GM21786 (cell line): ENCODE data around the gene PLA2G4A.

Source experiments
- ATAC-seq: cut with Tn5 transposase; IDR thresholded peaks from one replicate; pipeline ENCODE4 v1.9.1; 2021; ENCODE audit not compliant: unreplicated experiment

PLA2G4A gene

GRCh38 chr1:186828611-186829454 lies at the start of gene PLA2G4A:
PLA2G4A (plus strand) TSS chr1:186828949; CDS start chr1:186854355, 25,406 bp downstream.
- ATAC-seq = peak; percentile 73

DNA sequence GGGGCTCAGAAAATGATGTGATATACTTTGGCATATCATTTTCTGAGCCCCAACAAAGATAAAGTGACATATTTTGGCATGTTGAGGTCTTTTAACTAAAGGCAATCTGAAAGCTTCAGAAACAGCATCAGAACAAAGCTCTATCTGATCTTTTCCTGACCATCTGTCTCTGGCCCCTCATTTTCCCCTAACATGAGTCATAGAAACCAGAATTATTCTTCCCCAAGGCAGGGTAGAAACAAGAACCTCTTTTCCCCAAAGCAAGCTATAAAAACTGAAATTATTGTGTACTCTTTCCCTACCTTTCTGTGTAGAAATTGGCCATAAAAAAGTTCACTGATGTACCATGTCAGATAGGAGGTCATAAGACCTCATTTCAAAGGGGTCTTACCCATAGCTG lies 48.7 kb upstream of the PLA2G4A start:
- no peak for ATAC-seq

DNA sequence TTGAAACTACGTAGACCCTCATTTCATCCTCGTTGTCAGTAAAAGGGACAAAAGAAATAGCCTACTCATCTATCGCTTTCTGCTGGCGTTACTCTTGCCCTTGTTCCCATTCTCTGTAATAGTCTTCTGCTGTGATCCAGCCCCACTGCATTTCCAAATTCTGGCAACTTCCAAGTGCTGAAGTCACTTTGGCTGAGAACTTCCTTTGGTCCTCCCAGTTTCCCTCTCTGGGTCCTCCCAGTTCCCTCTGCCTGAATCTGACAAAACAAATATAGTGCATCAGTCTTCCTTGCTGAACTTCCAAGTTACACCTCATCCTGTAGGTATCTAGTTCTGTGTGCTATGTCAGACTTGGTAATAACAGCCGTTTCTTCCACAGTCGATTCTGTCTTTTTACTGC lies 47.0 kb upstream of the PLA2G4A start:
- no peak for ATAC-seq

DNA sequence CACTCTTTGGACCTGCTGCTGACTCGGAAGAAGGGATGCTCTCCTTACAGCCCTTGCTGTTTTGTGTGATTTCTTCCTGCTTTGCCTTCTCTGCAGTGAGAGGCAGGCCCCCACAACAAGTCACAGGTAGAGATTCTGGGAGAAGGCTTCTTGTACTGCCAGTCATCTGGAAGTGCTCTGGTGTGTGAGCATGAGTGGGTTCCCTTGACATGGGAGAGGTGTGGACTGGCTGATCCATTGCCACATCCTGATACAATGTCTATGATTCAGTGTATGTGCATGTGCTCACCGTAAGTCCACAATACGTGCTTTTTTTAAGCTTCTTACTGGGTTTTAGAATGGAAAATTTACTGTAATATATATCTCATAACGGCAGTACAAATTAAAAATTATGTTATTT lies 46.0 kb upstream of the PLA2G4A start:
- no peak for ATAC-seq

- no peak for ATAC-seq
Measured at GRCh38 chr1:186783193-186783592, 45.6 kb upstream of the PLA2G4A start.

DNA sequence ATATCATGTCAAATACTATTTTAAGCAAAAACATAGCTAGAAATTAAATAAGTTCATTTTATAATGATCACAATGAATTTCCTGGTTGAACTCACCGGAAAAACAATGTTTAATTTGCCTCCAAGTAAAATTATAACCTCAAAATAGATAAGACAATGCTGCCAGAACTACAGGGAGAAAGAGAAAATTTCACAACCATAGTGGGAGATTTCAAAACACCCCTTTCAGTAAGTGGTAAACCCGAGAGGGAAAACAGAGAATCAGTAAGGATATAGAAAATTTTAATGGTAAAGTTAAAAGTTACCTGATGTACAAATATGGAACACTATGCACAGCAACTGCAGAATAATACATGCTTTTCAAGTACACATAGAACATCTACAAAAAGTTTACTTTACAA lies 43.2 kb upstream of the PLA2G4A start:
- no peak for ATAC-seq

DNA sequence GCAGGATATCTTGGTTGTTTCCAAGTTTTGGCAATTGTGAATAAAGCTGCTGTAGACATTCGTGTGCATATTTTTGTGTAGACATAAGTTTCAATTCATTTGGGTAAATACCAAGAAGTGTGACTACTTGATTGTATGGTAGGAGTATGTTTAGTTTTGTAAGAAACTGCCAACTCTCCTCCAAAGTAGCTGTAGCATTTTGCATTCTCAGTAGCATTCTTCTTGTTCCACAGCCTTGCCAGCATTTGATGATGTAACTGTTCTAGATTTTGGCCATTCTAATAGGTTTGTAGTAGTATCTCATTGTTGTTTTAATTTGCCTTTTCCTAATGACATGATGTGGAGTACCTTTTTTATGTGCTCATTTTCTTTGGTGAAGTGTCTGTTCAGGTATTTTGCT lies 38.6 kb upstream of the PLA2G4A start:
- ATAC-seq = no peak

GRCh38 chr1:186792870-186793581 lies 35.7 kb upstream of the PLA2G4A start:
- peak; percentile 45 for ATAC-seq

DNA sequence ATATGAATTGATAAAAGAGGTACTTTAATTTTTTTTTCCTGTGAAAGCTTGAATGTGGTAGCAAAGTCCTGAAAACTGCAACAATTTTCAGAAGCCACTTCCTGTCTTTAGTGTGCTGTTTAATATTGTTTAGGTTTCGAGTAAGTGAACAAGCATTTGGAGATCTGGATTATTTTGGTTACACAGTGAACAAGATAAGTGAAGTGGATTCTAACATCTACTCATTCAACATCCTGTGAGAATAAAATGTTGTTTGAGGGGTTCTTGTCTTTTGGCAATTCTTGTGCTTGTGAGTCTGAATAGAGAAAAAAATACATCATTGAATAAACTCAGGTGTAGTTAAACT lies 35.2 kb upstream of the PLA2G4A start:
- ATAC-seq = peak; percentile 47

DNA sequence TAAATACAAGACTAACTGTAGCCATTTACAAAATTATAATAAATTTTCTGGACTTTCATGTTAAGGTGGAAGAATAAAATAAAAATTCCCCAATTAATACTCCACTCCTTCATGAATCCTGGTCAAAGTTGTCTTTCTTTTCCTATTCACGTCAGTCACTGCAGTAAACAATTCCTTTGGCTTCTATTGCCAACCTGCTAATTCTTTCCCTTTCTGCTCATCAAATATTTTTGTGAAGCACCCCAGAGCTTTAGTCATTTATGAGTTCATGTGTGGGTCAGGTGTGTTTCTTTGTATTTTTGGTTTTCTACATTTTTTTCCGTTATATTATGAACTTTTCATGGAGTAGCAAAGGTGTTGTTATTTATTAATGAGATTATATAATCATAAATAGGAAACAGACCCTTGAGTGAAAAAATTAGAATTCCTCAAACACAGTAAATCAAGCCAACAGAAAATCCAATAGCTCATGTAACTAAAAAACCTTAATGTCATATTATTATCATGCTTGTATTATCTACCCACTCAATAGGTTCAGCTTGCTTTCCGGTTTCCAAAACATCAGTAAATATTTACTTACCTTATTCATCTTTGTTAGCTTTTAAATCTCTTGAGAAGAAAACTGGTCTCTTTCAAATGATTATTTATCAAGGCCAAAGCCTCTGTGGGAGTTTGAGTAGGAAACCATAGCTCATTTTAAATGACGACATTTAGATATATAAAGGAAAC lies 29.6 kb upstream of the PLA2G4A start:
- ATAC-seq = no peak

GRCh38 chr1:186799689-186800054 lies 29.1 kb upstream of the PLA2G4A start:
- peak; percentile 91 for ATAC-seq

GRCh38 chr1:186802388-186802787 lies 26.4 kb upstream of the PLA2G4A start:
- ATAC-seq = no peak

DNA sequence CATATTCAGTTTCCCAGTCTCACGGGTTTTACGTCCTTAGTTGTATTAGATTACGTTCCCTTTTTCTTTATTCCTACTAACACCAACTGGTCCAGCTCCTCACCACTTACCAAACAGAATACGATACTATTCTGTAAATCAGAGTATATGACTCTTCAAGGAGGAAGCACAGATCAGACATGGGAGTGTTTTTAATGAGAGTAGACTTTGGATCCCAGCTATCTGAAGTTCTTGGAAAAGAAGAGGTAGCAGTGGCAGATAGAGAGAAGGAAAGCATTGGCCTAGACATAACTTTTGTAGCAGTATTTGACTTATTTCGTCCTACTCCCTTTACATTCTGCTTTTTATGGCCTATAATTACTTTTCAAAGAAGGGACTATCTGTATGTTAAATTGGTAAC lies 24.1 kb upstream of the PLA2G4A start:
- ATAC-seq = no peak

GRCh38 chr1:186806477-186806876 lies 22.3 kb upstream of the PLA2G4A start:
- no peak for ATAC-seq

DNA sequence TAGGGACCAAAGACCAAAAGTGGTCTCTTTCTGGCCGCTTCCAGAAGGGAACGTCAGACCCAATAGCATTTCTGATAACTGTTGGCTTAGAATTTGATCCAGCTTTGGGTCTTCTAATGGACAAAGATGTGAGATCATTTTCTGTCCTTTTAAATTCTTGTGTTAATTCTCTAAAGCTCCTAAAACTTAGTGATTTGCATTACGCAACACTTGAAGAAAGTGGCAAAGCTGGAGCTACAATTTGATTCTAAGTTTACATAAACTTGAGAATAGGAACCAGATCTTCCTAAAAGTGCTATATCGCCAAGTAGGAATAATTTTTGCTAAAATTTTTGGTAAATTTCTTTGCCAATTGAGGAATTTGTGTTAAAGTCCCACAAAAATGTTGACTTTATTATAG lies 21.6 kb upstream of the PLA2G4A start:
- ATAC-seq = no peak

DNA sequence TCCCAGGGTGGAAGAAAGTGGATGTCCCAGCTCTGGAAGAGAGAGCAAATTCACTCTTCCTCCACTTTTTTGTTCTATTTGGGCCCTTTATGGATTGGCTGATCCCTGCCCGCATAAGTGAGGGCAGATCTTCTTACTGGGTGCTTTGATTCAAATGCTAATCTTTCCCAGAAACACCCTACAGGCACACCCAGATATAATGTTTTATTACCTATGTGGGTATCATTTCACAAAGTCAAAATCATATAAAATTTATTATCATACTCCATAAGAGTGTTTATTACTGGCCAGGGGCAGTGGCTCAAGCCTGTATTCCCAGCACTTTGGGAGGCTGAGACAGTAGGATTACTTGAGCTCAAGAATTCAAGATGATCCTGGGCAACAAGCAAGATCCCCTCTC lies 16.9 kb upstream of the PLA2G4A start:
- no peak for ATAC-seq

- ATAC-seq = no peak
Measured at GRCh38 chr1:186812570-186812969, 16.2 kb upstream of the PLA2G4A start.

- no peak for ATAC-seq
Measured at GRCh38 chr1:186813420-186813819, 15.3 kb upstream of the PLA2G4A start.

DNA sequence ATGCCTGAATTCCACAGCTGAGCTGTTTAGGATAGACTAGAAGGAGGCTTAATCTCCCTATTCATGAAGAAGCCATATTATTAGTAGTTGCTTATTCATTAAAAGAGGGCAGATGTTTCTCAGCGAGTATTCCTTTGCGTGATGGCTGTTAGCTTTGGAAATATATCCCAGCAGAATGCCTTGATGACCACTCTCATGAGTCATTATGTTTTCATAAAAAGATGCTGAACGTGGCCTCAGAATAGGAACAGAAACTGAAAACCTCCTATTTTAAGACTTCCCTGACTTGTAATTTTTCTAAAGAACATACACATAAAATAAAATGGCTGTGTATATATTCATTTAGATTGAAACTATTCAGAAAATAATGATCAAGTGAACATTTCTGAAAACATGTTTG lies 9.6 kb upstream of the PLA2G4A start:
- ATAC-seq = peak; percentile 71

DNA sequence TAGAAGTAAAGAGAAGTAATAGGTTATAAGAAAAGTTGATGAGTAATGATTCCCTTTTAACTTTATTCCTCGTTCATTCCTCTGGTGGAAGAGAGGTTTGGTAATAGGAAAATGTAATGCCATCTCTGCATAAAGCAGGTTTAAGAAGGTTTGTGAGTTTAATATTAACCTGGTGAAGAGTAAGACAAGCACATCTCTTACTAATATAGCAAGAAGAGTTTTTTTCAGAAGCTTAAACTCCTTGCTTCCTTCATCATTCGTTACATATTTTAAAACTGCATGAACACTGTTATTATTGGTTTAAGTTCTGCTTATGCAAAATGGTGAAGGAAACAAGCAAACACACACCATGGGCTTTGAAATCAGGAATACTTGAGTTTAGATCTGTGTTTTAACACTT lies 9.2 kb upstream of the PLA2G4A start:
- ATAC-seq = peak; percentile 36

DNA sequence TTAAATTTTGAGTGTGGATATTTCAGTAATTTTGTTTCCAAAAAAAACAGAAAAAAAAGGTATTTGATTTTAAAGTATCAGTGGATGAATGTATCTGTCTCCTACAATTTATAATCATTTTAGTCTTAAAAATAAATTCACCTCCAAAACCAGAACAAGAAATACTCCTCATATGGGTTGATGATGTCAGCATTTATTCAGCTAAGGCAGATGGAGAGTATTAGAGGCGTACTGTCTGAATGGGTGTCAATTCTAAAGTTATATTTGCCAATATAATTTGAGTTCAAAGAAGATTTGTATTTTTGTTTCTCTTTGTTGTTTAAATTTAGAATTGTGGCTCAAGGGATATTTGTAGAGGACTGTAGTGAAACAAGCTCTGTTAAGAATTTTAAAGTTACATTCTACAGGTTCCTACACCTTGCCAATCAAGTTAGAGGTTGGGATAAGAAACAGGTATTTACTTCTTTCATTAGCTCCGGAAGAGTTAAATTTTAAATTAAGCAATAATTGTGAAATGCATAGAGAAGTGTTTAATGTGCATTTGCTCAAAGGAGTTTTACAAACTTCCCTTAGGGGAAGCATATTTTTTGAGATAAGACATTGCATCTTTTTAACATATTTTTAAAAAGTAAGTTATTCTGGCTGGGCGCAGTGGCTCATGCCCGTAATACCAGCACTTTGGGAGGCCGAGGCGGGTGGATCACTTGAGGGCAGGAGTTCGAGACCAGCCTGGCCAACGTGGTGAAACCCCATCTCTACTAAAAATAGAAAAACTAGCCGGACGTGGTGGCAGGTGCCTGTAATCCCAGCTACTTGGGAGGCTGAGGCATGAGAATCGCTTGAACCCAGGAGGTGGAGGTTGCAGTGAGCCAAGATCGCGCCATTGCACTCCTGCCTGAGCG lies 1.2 kb downstream of the PLA2G4A start:
- no peak for ATAC-seq
